HG02678 (cell line): ENCODE data around the gene ZNF561.
"Not testable (repeated sequence)": the region's sequence is repeated elsewhere in the genome, so short reads cannot be mapped to it uniquely, and the experiment has no call there.

Experiments used
- ATAC-seq: cut with Tn5 transposase; IDR thresholded peaks from one replicate; pipeline ENCODE4 v1.9.1; 2021; ENCODE audit warnings: mild to moderate bottlenecking, moderate library complexity; ENCODE audit not compliant: unreplicated experiment

Gene ZNF561

GRCh38 chr19:9582081-9582725 is 38.8 kb downstream of the ZNF561 start:
- not testable (repeated sequence) for ATAC-seq

GRCh38 chr19:9580728-9581127 is 40.3 kb downstream of the ZNF561 start:
- ATAC-seq: no peak

GRCh38 chr19:9570255-9570654 is 50.8 kb downstream of the ZNF561 start:
- no peak for ATAC-seq

- no peak for ATAC-seq
Observed at GRCh38 chr19:9566729-9567128, 54.3 kb downstream of the ZNF561 start.

GRCh38 chr19:9565900-9566705 is 54.9 kb downstream of the ZNF561 start:
- no peak for ATAC-seq
